IMR-90 (cell line): ENCODE data around the gene OGFOD3.
"Not testable (repeated sequence)": the region's sequence is repeated elsewhere in the genome, so short reads cannot be mapped to it uniquely, and the experiment has no call there.

Source experiments
- CEBPB ChIP-seq: IDR thresholded peaks from 2 replicates; pipeline ENCODE4 v1.6.1; 2012; ENCODE audit warnings: low read depth, low read length, improper control_type of control experiment
- MAZ ChIP-seq: IDR thresholded peaks from 2 replicates; pipeline ENCODE4 v1.6.1; 2012; ENCODE audit warnings: low read depth, mild to moderate bottlenecking, low read length, improper control_type of control experiment, moderate library complexity, borderline replicate concordance
- POLR2A ChIP-seq: IDR thresholded peaks from 2 replicates; pipeline ENCODE4 v1.6.1; 2012; ENCODE audit warnings: mild to moderate bottlenecking, low read depth, low read length
- RAD21 ChIP-seq: IDR thresholded peaks from 2 replicates; pipeline ENCODE4 v1.6.1; 2012; ENCODE audit warnings: low read length, improper control_type of control experiment
- RCOR1 ChIP-seq: IDR thresholded peaks from 2 replicates; pipeline ENCODE4 v1.6.1; 2012; ENCODE audit warnings: mild to moderate bottlenecking, low read length, improper control_type of control experiment; ENCODE audit not compliant: insufficient replicate concordance
- TF ChIP-seq, protein P1 (sequence below): conservative IDR thresholded peaks from 2 replicates; pipeline ENCODE4 v1.5.1; 2012; ENCODE audit warnings: mild to moderate bottlenecking, low read depth, low read length, improper control_type of control experiment
- TF ChIP-seq, protein P2 (sequence below): fragments of 150-350 bp; IDR thresholded peaks from 2 replicates; pipeline ENCODE4 v1.6.1; 2017; ENCODE audit warnings: mild to moderate bottlenecking, antibody characterized with exemption, low read length, low read depth

DNA sequence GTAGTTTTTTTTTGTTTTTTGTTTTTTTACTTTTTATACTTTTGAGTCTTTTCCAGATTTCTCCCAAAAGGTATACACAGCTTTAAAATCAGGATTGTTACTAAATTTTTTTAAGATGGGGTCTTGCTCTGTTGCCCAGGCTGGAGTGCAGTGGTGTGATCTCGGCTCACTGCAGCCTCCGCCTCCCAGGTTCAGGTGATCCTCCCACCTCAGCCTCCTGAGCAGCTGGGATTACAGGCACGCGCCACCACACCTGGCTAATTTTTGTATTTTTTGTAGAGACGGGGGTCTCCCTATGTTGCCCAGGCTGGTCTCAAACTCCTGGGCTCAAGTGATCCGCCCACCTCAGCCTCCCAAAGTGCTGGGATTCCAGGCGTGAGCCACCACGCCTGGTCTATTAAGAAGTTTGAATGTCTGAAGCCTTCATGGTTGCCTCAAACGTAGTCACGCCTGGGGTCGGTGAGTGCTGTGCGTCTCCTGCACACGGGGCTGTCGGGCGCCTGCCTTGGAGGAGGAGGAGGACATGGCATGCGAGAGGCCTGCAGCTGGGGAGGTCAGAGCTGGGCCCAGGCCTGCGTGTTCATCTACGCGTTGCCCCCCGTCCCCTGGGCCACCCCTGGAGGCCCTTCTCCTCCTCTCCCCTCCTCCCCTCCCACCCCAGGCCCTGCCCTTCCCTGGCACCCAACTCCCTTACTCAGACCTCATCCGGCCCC lies 36.0 kb downstream of the OGFOD3 start:
- TF ChIP-seq, protein P1, sequence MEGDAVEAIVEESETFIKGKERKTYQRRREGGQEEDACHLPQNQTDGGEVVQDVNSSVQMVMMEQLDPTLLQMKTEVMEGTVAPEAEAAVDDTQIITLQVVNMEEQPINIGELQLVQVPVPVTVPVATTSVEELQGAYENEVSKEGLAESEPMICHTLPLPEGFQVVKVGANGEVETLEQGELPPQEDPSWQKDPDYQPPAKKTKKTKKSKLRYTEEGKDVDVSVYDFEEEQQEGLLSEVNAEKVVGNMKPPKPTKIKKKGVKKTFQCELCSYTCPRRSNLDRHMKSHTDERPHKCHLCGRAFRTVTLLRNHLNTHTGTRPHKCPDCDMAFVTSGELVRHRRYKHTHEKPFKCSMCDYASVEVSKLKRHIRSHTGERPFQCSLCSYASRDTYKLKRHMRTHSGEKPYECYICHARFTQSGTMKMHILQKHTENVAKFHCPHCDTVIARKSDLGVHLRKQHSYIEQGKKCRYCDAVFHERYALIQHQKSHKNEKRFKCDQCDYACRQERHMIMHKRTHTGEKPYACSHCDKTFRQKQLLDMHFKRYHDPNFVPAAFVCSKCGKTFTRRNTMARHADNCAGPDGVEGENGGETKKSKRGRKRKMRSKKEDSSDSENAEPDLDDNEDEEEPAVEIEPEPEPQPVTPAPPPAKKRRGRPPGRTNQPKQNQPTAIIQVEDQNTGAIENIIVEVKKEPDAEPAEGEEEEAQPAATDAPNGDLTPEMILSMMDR, result not testable (repeated sequence)
- not testable (repeated sequence) for TF ChIP-seq POLR2A, CEBPB, MAZ, RAD21, RCOR1
- TF ChIP-seq, protein P2, sequence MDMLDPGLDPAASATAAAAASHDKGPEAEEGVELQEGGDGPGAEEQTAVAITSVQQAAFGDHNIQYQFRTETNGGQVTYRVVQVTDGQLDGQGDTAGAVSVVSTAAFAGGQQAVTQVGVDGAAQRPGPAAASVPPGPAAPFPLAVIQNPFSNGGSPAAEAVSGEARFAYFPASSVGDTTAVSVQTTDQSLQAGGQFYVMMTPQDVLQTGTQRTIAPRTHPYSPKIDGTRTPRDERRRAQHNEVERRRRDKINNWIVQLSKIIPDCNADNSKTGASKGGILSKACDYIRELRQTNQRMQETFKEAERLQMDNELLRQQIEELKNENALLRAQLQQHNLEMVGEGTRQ, result not testable (repeated sequence)
